Stimulated activated CD8-positive, alpha-beta memory T cell treated with anti-CD3 and anti-CD28 coated beads, Interleukin-15, amount 100 ng/mL, for 4 hours (primary cell): ENCODE measurements around the gene ZBTB38.

Source experiments
- DNase-seq, 2 donors: peaks; one replicate each; pipeline ENCODE4 v3.0.0-alpha.2; 2020; ENCODE audit warnings: low read depth in 2 of 2

Gene ZBTB38

GRCh38 chr3:141368062-141368924, at the start of gene ZBTB38:
ZBTB38 (plus strand) TSS chr3:141368504; CDS start chr3:141442389, 73,885 bp downstream.
- no peak for DNase-seq

- no peak for DNase-seq
Measured at GRCh38 chr3:141320399-141321108, 47.8 kb upstream of the ZBTB38 start.

- no peak for DNase-seq
Measured at GRCh38 chr3:141321109-141321497, 47.2 kb upstream of the ZBTB38 start.

- DNase-seq: no peak
Measured at GRCh38 chr3:141323936-141324704, 44.2 kb upstream of the ZBTB38 start.

- DNase-seq: no peak
Measured at GRCh38 chr3:141326123-141326522, 42.2 kb upstream of the ZBTB38 start.

GRCh38 chr3:141326626-141327025, 41.7 kb upstream of the ZBTB38 start:
- no peak for DNase-seq

GRCh38 chr3:141328286-141329166, 39.8 kb upstream of the ZBTB38 start:
- DNase-seq: no peak

- DNase-seq: no peak
Measured at GRCh38 chr3:141330235-141330634, 38.1 kb upstream of the ZBTB38 start.

- no peak for DNase-seq
Measured at GRCh38 chr3:141330718-141331376, 37.5 kb upstream of the ZBTB38 start.

GRCh38 chr3:141331377-141332318, 36.7 kb upstream of the ZBTB38 start:
- DNase-seq: no peak

- no peak for DNase-seq
Measured at GRCh38 chr3:141332416-141332815, 35.9 kb upstream of the ZBTB38 start.

GRCh38 chr3:141333836-141334626, 34.3 kb upstream of the ZBTB38 start:
- no peak for DNase-seq

GRCh38 chr3:141334627-141335250, 33.6 kb upstream of the ZBTB38 start:
- no peak for DNase-seq

GRCh38 chr3:141335531-141336061, 32.7 kb upstream of the ZBTB38 start:
- DNase-seq: no peak

- DNase-seq: no peak
Measured at GRCh38 chr3:141336672-141337522, 31.4 kb upstream of the ZBTB38 start.

GRCh38 chr3:141337523-141337854, 30.8 kb upstream of the ZBTB38 start:
- DNase-seq: no peak

- DNase-seq: no peak
Measured at GRCh38 chr3:141337991-141338390, 30.3 kb upstream of the ZBTB38 start.
